Vagina (tissue), 2 donors: ENCODE measurements around the gene FBXL17.

Experiments used
- POLR2A ChIP-seq, 2 donors: fragments of 450-650 bp; IDR thresholded peaks; one replicate each; pipeline ENCODE4 v1.6.1; 2017; ENCODE audit warnings: antibody characterized with exemption in 2 of 2, mild to moderate bottlenecking in 2 of 2, moderate library complexity in 2 of 2
- POLR2AphosphoS5 ChIP-seq, 2 donors: sonication (generic); formaldehyde crosslinking; IDR thresholded peaks; one replicate each; pipeline ENCODE4 v1.9.0; 2017; ENCODE audit warnings: antibody characterized with exemption in 2 of 2, mild to moderate bottlenecking in 2 of 2, low read depth in 1 of 2; ENCODE audit not compliant: insufficient read depth in 1 of 2

GRCh38 chr5:107884871-107885270 lies 497.0 kb downstream of the FBXL17 start:
- TF ChIP-seq POLR2AphosphoS5 (IDR thresholded peaks at IDR 0.05; ENCODE audit: insufficient read depth in 1 of 2, low read depth in 1 of 2) (no peak), POLR2A (IDR thresholded peaks at IDR 0.05) (no peak)
